Endothelial cell of umbilical vein (primary cell): ENCODE measurements around the gene PERM1. TPM values are rescaled to one million over a fixed set of nuclear protein-coding genes. Genes with fewer than 3 reads are reported as not detected.

Experiments
- BruUV-seq: library from RNA; stranded (reverse); fragments of 400-500 nt; replicated peaks from 2 replicates; lab custom pipeline; 2021; lab: Mats Ljungman, UMichigan
- CTCF ChIA-PET: fragments of 300-600, 350-600 bp; sonication (Branson Sonifier 250); formaldehyde crosslinking; loops from one replicate; lab custom pipeline; 2021; ENCODE audit warnings: antibody characterized with exemption, inconsistent platforms; lab: Charles Lee
- POLR2A ChIA-PET: fragments of 300-600, 350-600 bp; sonication (Branson Sonifier 250); formaldehyde crosslinking; loops from one replicate; lab custom pipeline; 2021; ENCODE audit warnings: antibody characterized with exemption, inconsistent platforms; lab: Charles Lee
- DNase-seq: peaks from one replicate; pipeline ENCODE4 v3.0.0-alpha.2; 2011; ENCODE audit warnings: low read depth, low spot score
- FAIRE-seq: peaks from 2 replicates; lab custom pipeline; 2011; peaks lifted over from hg19 to GRCh38; lab: Jason Lieb, UNC
- H2AFZ ChIP-seq: 2 replicates; pipeline ENCODE4 v1.6.0; 2012; ENCODE audit warnings: low read depth, low read length, control low read depth, inconsistent platforms
- H3K27ac ChIP-seq: 2 replicates; pipeline ENCODE4 v1.5.1; 2011; ENCODE audit warnings: low read depth, mild to moderate bottlenecking, control low read depth, low read length, moderate library complexity; ENCODE audit not compliant: insufficient read depth
- H3K27me3 ChIP-seq, 2 experiments: 2 replicates each; pipeline versions ENCODE4 v1.6.0 to v1.6.1; 2011; ENCODE audit warnings: low read length in 2 of 2, mixed read lengths in 1 of 2; ENCODE audit not compliant: control insufficient read depth in 2 of 2, insufficient read depth in 2 of 2
- H3K36me3 ChIP-seq, 2 experiments: 2 replicates in 1 of 2; 3 replicates in 1 of 2; pipeline ENCODE4 v1.5.1; 2011; ENCODE audit warnings: low read length in 2 of 2, mild to moderate bottlenecking in 1 of 2, moderate library complexity in 1 of 2; ENCODE audit not compliant: control insufficient read depth in 2 of 2, insufficient read depth in 2 of 2; ENCODE audit errors: extremely low read depth in 1 of 2
- H3K4me1 ChIP-seq: 3 replicates; pipeline ENCODE4 v1.5.1; 2011; ENCODE audit warnings: mild to moderate bottlenecking, low read length; ENCODE audit not compliant: control insufficient read depth, insufficient read depth; ENCODE audit errors: extremely low read depth
- H3K4me2 ChIP-seq: 2 replicates; pipeline ENCODE4 v1.6.1; 2011; ENCODE audit warnings: low read length, control low read depth, mixed read lengths; ENCODE audit not compliant: insufficient read depth
- H3K4me3 ChIP-seq, 3 experiments: fragments of 200-600 bp in 1 of 3; sonication (generic), shearing (Covaris generic) in 1 of 3; replicated peaks in 1 of 3; 2 replicates each; pipeline ENCODE4 v1.5.1; 2011 to 2016; ENCODE audit warnings: control low read depth in 3 of 3, low read length in 3 of 3, mild to moderate bottlenecking in 2 of 3, inconsistent platforms in 1 of 3, low read depth in 1 of 3, moderate library complexity in 1 of 3; ENCODE audit not compliant: insufficient read depth in 1 of 3
- H3K79me2 ChIP-seq: 2 replicates; pipeline ENCODE4 v1.6.0; 2012; ENCODE audit warnings: low read length, inconsistent platforms; ENCODE audit not compliant: control insufficient read depth, insufficient read depth
- H3K9ac ChIP-seq: replicated peaks from 2 replicates; pipeline ENCODE3; 2011; ENCODE audit warnings: low read length, control low read depth; ENCODE audit not compliant: insufficient read depth; ENCODE audit errors: extremely low read depth
- H3K9me1 ChIP-seq: replicated peaks from 3 replicates; pipeline ENCODE4 v1.6.0; 2011; ENCODE audit warnings: mild to moderate bottlenecking, low read length; ENCODE audit not compliant: control insufficient read depth, insufficient read depth; ENCODE audit errors: extremely low read depth
- H3K9me3 ChIP-seq: replicated peaks from 2 replicates; pipeline ENCODE4 v1.5.1; 2012; ENCODE audit warnings: low read length, inconsistent platforms; ENCODE audit not compliant: control insufficient read depth, insufficient read depth
- H4K20me1 ChIP-seq: replicated peaks from 2 replicates; pipeline ENCODE3; 2011; ENCODE audit warnings: mild to moderate bottlenecking, low read length; ENCODE audit not compliant: control insufficient read depth, insufficient read depth; ENCODE audit errors: extremely low read depth
- FOS ChIP-seq: IDR thresholded peaks from 2 replicates; pipeline ENCODE4 v1.6.1; 2011; ENCODE audit warnings: mild to moderate bottlenecking, low read length, moderate library complexity, borderline replicate concordance; ENCODE audit not compliant: insufficient read depth
- dilution Hi-C: fragments of 300-500 bp; cut with MboI; formaldehyde crosslinking; loops from one replicate; pipeline ENCODE4 v1.15.0; 2019; ENCODE audit warnings: low sequenced_read_pairs; ENCODE audit not compliant: extremely low pct_ligation_motif_present
- intact Hi-C: fragments of 100-400 bp; cut with micrococcal nuclease; formaldehyde crosslinking; loops from one replicate; pipeline ENCODE4 v1.10.0; 2022
- polyA plus RNA-seq, 4 experiments: library from polyadenylated mRNA; depleted of rRNA in 3 of 4; stranded (reverse) in 3 of 4; unstranded in 1 of 4; fragments of >200 nt; gene quantifications; 2 replicates each; pipeline versions ENCODE4 v1.2.1 to v1.2.3, GENCODE V29; 2011 to 2012; ENCODE audit warnings: missing spikeins in 1 of 4
- total RNA-seq: library from RNA; stranded (reverse); gene quantifications from 2 replicates; pipeline ENCODE4 v1.2.3, GENCODE V29; 2021
- TF ChIP-seq, protein P1 (sequence below), 2 donors: IDR thresholded peaks; 1 replicate in 1 of 2; 2 replicates in 1 of 2; pipeline ENCODE4 v1.5.1; 2011; ENCODE audit warnings: low read length in 2 of 2, mild to moderate bottlenecking in 2 of 2, moderate library complexity in 2 of 2, control low read depth in 1 of 2, inconsistent platforms in 1 of 2, low read depth in 1 of 2; ENCODE audit not compliant: insufficient read depth in 1 of 2; ENCODE audit errors: extremely low read depth in 1 of 2

Gene PERM1
- total and polyA plus RNA-seq, 2 donors (not counting 3 experiments of a cell fraction or from before 2014, with no cell fraction given) = not detected

DNA sequence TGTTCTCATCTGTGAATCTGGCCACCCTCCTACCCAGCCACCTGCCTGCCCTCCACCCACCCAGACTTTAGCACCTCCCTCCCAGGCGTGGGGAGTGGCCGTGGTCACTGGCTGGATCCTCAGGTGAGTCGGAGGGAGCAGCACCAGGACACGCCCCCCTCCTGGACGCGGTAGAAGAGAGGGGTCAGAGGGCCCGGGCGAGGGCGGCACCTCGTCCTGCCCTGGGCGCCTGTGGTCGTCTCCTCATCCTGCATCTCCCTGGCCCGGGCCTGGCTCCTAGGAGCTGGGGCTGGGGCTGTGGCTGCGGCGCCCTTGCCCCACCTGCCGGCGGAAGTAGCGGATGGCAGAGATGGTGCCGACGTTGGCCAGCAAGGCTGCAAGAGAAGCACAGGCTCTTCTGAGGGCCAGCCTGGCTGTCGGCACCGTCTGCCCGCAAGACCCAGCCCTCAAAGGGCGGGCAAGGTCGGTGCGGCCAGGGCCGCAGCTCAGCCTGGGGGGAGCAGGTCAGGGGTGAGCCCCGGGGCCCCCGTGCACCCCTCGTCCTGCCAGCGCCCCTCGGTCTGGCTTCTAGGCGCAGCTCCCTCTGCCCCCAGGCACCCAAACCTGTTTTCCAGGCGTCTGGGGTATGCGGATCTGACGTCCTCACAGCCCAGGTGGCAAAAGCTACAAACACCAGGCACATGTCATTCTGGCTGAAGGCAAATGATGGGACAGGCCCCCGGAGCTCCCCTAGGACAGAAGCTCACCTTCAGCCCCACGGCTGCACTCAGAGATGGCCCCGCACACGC, 5.8 kb downstream of the PERM1 start:
- intact Hi-C loops (loop anchor here (1.0 kb wide), 1 partner anchor 72 kb away; no protein-coding TSS in a partner anchor), dilution Hi-C loops (no loop called here)
- Histone ChIP-seq H3K4me2 (no peak overlapping the region), H3K4me1 (no peaks in the 10 kb centered on the region), H3K9me3 (no peaks in the 10 kb centered on the region), H3K27ac (no peak overlapping the region), H3K9ac (no peak overlapping the region), H3K27me3 (no peaks in the 10 kb centered on the region), H3K36me3 (no peaks in the 10 kb centered on the region), H3K9me1 (no peaks in the 10 kb centered on the region), H3K79me2 (no peaks in the 10 kb centered on the region), H2AFZ (no peak overlapping the region), H4K20me1 (no peaks in the 10 kb centered on the region), H3K4me3 (no peak overlapping the region)
- CTCF ChIA-PET = interaction anchor here (0.7 to 1.5 kb wide), 6 partner anchors 9 to 316 kb away, joined by 3 to 5 read pairs (median 4); partner anchors contain the start of gene PLEKHN1
- BruUV-seq = no TSS peak
- DNase-seq (no peak), FAIRE-seq (no peak)
- TF ChIP-seq, protein P1, sequence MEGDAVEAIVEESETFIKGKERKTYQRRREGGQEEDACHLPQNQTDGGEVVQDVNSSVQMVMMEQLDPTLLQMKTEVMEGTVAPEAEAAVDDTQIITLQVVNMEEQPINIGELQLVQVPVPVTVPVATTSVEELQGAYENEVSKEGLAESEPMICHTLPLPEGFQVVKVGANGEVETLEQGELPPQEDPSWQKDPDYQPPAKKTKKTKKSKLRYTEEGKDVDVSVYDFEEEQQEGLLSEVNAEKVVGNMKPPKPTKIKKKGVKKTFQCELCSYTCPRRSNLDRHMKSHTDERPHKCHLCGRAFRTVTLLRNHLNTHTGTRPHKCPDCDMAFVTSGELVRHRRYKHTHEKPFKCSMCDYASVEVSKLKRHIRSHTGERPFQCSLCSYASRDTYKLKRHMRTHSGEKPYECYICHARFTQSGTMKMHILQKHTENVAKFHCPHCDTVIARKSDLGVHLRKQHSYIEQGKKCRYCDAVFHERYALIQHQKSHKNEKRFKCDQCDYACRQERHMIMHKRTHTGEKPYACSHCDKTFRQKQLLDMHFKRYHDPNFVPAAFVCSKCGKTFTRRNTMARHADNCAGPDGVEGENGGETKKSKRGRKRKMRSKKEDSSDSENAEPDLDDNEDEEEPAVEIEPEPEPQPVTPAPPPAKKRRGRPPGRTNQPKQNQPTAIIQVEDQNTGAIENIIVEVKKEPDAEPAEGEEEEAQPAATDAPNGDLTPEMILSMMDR (IDR thresholded peaks at IDR 0.05; ENCODE audit: extremely low read depth in 1 of 2, insufficient read depth in 1 of 2, low read depth in 1 of 2, low read length in 2 of 2) = peak; percentile 17 to 54
- TF ChIP-seq FOS = no peak
- POLR2A ChIA-PET = no interaction called here

DNA sequence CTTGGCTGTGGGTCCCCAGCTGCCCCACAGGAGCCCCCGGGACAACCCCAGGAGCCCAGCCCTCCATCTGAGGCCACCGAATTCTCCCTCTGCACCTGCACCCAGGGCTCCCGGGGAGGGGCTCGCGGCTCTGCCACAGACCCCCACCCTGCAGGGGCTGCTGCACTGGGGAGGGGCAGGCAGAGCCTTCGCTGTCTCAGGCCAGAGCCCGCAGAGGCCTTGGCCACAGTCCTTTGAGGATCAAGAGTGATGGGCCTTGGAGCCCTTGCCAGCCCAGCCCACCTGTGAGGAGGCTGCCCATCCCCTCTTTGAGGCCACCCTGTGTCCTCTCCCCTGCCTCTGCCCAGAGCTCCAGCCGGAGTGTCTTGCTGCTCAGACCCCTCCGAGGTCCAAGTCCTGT, 6.5 kb downstream of the PERM1 start:
- Histone ChIP-seq H3K9ac (no peak overlapping the region), H3K27ac (no peak overlapping the region), H3K9me1 (no peaks in the 10 kb centered on the region), H3K36me3 (no peaks in the 10 kb centered on the region), H3K4me3 (no peak overlapping the region), H3K79me2 (no peaks in the 10 kb centered on the region), H3K27me3 (peaks cover 0 to 2% of the 10 kb centered on the region in 2 experiments), H2AFZ (no peak overlapping the region), H4K20me1 (no peaks in the 10 kb centered on the region), H3K4me1 (no peaks in the 10 kb centered on the region), H3K4me2 (no peak overlapping the region), H3K9me3 (no peaks in the 10 kb centered on the region)
- ChIA-PET CTCF (interaction anchor here (1.3 to 1.5 kb wide), 4 partner anchors 9 to 316 kb away, joined by 3 to 5 read pairs (median 4); partner anchors contain the start of gene PLEKHN1), POLR2A (no interaction called here)
- intact Hi-C loops = no loop called here
- no peak for TF ChIP-seq FOS
- dilution Hi-C loops = no loop called here
- no TSS peak for BruUV-seq
- FAIRE-seq (no peak), DNase-seq (no peak)
